Measurements from ENCODE around the gene RPH3AL. TPM values are rescaled to one million over a fixed set of nuclear protein-coding genes. Genes with fewer than 3 reads are reported as not detected.

Gene RPH3AL, protein sequence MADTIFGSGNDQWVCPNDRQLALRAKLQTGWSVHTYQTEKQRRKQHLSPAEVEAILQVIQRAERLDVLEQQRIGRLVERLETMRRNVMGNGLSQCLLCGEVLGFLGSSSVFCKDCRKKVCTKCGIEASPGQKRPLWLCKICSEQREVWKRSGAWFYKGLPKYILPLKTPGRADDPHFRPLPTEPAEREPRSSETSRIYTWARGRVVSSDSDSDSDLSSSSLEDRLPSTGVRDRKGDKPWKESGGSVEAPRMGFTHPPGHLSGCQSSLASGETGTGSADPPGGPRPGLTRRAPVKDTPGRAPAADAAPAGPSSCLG
- total RNA-seq (2014; rRNA removed; shearing (Covaris generic)): 2.5 and 3.1 TPM in 2 replicates

DNA sequence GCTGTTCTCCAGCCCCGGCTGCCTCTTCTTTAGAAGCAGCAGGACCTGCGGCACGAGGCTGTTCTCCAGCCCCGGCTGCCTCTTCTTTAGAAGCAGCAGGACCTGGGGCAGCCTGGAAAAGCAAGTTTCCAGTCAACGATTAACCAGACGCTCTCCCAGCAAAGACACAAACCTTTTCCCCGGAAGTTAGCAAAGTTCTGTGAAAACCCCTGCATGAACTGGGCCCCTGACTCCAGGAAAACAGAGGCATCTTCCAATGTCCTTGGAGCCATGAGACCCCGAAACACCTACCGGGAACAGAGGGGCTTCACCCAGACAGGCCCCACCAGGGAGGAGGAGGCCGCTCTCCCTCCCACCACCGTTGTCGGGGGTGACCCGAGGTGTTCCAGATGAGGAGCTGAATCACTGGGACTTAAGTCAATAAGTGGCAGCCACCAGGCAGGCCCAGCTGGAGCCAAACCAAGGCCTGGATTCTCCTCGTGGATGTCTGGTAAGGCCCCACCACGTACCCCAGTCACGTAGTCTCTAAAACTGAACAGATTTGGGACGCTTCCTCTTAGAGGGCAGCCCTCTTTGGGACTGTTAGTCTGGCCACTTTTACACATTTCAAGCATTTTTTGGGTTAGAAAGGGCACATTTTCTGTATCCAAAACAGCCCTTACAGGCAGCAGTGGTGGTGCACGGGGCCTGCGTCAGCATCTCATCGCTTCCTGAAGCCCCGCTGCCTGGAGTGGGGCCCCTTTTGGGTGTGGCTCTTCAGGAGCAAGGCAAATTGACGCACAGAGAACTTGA, at the start of gene RPH3AL:
Gene RPH3AL, minus strand, starts transcription at position 387 of the 792 bp plus-strand sequence. CDS start 25,264 bp downstream, outside the sequence.
- Histone ChIP-seq H3K4me3 (no peak within 1 kb of the TSS), H3K27ac (no peak within 1 kb of the TSS), H3K9me3 (replicated peaks) (no peaks in the 10 kb centered on the region), H3K4me1 (replicated peaks) (no peaks in the 10 kb centered on the region), H3K27me3 (replicated peaks) (no peaks in the 10 kb centered on the region), H3K36me3 (no peaks in the 10 kb centered on the region)
- DNase-seq (ENCODE audit: low read depth in 1 of 2, low spot score in 2 of 2): no peak

- H3K27me3 ChIP-seq (replicated peaks): no peaks in the 10 kb centered on the region
- no peaks in the 10 kb centered on the region for H3K9me3 ChIP-seq (replicated peaks)
- H3K4me1 ChIP-seq (replicated peaks): no peaks in the 10 kb centered on the region
- no peaks in the 10 kb centered on the region for H3K36me3 ChIP-seq
- DNase-seq (ENCODE audit: low read depth in 1 of 2, low spot score in 2 of 2): no peak
- no peak overlapping the region for H3K27ac ChIP-seq
- H3K4me3 ChIP-seq: no peak overlapping the region
These were observed 47.6 kb upstream of the RPH3AL start for GRCh38 chr17:400257-400656.

GRCh38 chr17:396788-397187, 44.2 kb upstream of the RPH3AL start:
- H3K4me3 ChIP-seq: no peak overlapping the region
- no peaks in the 10 kb centered on the region for H3K4me1 ChIP-seq (replicated peaks)
- H3K36me3 ChIP-seq: no peaks in the 10 kb centered on the region
- no peak overlapping the region for H3K27ac ChIP-seq
- H3K9me3 ChIP-seq (replicated peaks): no peaks in the 10 kb centered on the region
- no peaks in the 10 kb centered on the region for H3K27me3 ChIP-seq (replicated peaks)
- no peak for DNase-seq (ENCODE audit: low read depth in 1 of 2, low spot score in 2 of 2)

DNA sequence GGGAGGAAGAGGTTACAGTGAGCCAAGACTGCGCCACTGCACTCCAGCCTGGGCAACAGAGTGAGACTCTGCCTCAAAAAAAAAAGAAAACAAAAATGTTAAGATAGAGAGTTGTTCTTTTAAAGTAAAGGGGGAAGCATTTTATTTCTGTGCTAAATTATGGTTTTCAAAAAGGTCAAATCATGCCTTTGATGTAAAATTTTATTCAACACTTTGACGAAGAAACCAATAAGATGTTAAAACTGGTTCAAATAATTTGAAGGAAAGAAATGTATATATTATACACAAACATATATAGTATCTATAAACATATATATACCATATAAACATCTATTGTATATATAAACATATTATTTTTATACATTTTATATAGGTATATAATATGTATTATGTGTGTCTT, 43.4 kb upstream of the RPH3AL start:
- no peak for DNase-seq (ENCODE audit: low read depth in 1 of 2, low spot score in 2 of 2)
- Histone ChIP-seq H3K4me1 (replicated peaks) (no peaks in the 10 kb centered on the region), H3K4me3 (no peak overlapping the region), H3K36me3 (no peaks in the 10 kb centered on the region), H3K9me3 (replicated peaks) (no peaks in the 10 kb centered on the region), H3K27me3 (replicated peaks) (no peaks in the 10 kb centered on the region), H3K27ac (no peak overlapping the region)

- no peaks in the 10 kb centered on the region for H3K36me3 ChIP-seq
- H3K9me3 ChIP-seq (replicated peaks): no peaks in the 10 kb centered on the region
- H3K4me1 ChIP-seq (replicated peaks): no peaks in the 10 kb centered on the region
- no peak overlapping the region for H3K4me3 ChIP-seq
- H3K27ac ChIP-seq: no peak overlapping the region
- DNase-seq (ENCODE audit: low read depth in 1 of 2, low spot score in 2 of 2): no peak
- no peaks in the 10 kb centered on the region for H3K27me3 ChIP-seq (replicated peaks)
These were observed 42.6 kb upstream of the RPH3AL start for GRCh38 chr17:395179-395578.

DNA sequence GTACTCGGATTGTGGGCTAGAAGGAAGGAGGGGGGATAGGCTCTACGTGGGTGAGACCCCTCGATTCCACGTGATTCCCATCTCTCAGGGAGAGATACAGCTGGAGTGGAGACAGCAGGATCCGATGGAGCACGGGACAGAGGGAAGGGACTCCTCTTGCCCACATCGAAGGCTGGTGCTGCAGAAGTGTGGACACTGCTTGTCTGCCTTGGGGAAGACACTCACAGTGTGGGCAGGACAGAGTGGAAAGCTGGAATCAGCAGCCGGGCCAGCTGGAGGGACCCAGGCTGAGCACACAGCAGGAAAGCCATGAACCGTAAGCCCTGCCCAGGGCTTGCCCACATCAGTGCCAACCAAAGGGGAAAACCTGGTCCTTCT, 42.1 kb upstream of the RPH3AL start:
- H3K27me3 ChIP-seq (replicated peaks): no peaks in the 10 kb centered on the region
- no peak for DNase-seq (ENCODE audit: low read depth in 1 of 2, low spot score in 2 of 2)
- H3K9me3 ChIP-seq (replicated peaks): no peaks in the 10 kb centered on the region

DNA sequence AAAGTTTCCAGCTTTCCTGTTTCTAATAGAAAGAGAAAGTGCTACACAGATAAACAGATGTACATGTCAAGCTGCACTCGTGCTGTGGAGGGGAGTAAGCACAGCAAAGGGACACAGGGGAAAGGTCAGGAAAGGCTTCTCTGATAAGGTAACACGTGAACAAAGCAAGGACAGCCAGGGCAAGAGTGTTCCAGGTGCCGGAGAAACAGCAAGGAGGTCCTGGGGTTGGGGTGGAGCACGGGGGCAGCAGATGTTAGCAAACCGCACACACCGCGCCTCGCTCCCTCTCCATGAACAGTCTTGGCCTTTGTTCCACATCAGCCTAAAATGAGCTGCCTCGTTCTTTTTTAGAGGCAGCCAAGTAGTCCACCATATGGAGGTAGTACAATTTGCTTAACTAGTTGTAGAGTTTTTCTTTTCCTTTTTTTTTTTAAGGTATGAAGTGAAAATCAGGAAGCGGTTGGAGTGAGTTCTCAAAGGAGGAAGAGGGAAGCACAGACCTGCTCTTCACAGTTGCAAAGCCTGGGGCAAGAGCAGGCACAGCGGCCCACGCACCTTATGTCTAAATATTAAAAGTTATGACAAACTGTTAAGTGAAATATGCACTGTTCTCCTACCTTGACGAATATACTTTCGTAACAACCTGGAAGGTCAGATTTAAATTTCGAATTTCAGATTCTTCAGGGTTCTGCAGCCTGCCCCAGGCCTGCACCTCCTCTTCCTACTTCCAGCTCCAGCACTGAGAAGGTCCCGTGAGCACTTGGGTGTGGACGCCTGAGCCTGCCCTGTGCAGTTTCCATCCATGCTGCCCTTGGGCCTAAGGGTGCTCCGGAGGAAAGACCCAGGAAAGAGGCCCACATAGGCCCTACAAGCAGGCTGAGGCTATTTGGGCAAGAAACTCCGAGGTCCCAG, 41.5 kb upstream of the RPH3AL start:
- Histone ChIP-seq H3K9me3 (replicated peaks) (no peaks in the 10 kb centered on the region), H3K36me3 (no peaks in the 10 kb centered on the region), H3K27ac (no peak overlapping the region), H3K27me3 (replicated peaks) (no peaks in the 10 kb centered on the region), H3K4me1 (replicated peaks) (no peaks in the 10 kb centered on the region), H3K4me3 (no peak overlapping the region)
- no peak for DNase-seq (ENCODE audit: low read depth in 1 of 2, low spot score in 2 of 2)

More for the DNA sequence above, 42.1 kb upstream of the RPH3AL start:
- Histone ChIP-seq H3K27ac (no peak overlapping the region), H3K36me3 (no peaks in the 10 kb centered on the region), H3K4me3 (no peak overlapping the region), H3K4me1 (replicated peaks) (no peaks in the 10 kb centered on the region)

DNA sequence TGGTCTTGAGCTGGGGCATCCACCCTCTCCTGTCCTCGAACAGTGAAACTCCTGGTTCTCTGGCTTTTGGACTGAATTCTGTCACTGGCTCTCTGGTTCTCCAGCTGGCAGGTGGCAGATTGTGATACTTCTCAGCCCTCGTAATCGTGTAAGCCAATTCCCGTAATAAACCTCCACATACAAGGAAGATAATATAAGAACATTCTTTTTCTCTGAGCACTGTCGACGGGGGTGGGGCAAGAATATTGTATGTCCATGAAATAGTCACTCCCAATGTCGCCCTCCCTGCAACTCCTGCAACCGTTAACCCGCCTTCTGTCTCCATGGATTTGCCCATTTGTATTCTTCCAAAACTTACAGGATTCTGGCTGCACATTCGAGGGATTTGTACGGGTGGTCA, 39.2 kb upstream of the RPH3AL start:
- H3K9me3 ChIP-seq (replicated peaks): no peaks in the 10 kb centered on the region
- no peaks in the 10 kb centered on the region for H3K27me3 ChIP-seq (replicated peaks)
- no peak overlapping the region for H3K27ac ChIP-seq
- no peak for DNase-seq (ENCODE audit: low read depth in 1 of 2, low spot score in 2 of 2)
- no peaks in the 10 kb centered on the region for H3K36me3 ChIP-seq
- H3K4me3 ChIP-seq: no peak overlapping the region
- no peaks in the 10 kb centered on the region for H3K4me1 ChIP-seq (replicated peaks)

GRCh38 chr17:390025-390424, 37.4 kb upstream of the RPH3AL start:
- Histone ChIP-seq H3K4me1 (replicated peaks) (peaks cover 9% of the 10 kb centered on the region), H3K9me3 (replicated peaks) (no peaks in the 10 kb centered on the region), H3K27me3 (replicated peaks) (0 out of 2 replicates have a peak, but pooled peaks cover 4% of the 10 kb centered on the region), H3K27ac (no peak overlapping the region), H3K36me3 (no peaks in the 10 kb centered on the region), H3K4me3 (no peak overlapping the region)
- DNase-seq (ENCODE audit: low read depth in 1 of 2, low spot score in 2 of 2): no peak

- no peak overlapping the region for H3K4me3 ChIP-seq
- H3K27me3 ChIP-seq (replicated peaks): 0 out of 2 replicates have a peak, but pooled peaks cover 4% of the 10 kb centered on the region
- DNase-seq (ENCODE audit: low read depth in 1 of 2, low spot score in 2 of 2): no peak
- H3K4me1 ChIP-seq (replicated peaks): peaks cover 9% of the 10 kb centered on the region
- H3K36me3 ChIP-seq: no peaks in the 10 kb centered on the region
- H3K27ac ChIP-seq: no peak overlapping the region
- no peaks in the 10 kb centered on the region for H3K9me3 ChIP-seq (replicated peaks)
These were observed 35.5 kb upstream of the RPH3AL start for GRCh38 chr17:388087-388486.

DNA sequence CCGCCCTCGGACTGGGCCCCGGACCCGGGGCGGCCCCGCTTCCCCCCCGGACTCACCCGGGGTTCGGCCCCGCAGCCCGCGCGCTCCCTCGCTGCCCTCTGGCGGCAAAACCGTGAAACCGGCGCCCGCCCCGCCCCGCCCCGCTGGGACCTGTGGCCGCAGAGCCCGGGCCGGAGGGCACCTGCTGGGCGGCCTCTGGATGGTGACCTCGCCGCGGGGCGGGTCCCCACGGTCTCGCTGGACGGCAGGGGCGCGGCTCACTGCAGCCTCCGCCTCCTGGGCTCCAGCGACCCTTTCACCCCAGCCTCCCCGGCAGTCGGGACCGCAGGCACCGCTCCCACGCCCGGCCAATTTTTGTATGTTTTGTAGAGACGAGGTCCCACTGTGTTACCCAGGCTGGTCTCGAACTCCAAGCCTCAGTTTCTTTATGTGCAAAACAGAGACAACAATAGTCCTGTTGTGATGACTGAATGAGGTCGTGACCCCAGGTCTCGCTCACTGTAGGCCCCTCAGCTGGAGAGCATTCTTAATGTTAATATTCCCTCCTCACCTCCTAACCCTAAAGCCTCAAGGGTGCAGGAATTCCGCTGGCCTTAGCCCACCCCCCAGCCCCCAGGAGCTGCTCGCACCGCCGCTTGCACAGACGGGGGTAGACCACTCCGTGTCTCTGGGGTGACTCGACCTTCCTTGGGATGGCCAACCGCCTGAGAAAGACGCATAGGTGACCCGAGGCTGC, 33.7 kb upstream of the RPH3AL start:
- Histone ChIP-seq H3K9me3 (replicated peaks) (no peaks in the 10 kb centered on the region), H3K4me3 (peak overlapping the region; percentile 40)
- DNase-seq (ENCODE audit: low read depth in 1 of 2, low spot score in 2 of 2): peak; percentile 29 to 61

DNA sequence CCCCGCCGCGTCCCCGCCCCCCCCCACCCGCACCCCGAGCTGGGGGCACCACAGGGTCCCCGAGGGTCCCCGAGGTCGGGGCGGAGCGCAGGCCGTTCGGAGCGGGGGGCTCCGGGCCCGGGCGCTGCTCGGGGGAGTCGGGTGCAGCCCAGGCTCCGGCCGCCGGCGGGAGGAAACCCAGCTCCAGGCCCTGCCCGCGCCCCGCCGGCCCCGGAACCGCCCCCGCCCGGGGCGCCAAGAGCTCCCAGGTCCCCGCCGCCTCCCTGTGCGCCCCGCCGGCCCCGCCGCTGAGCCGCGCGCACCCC, 33.2 kb upstream of the RPH3AL start:
- 0 out of 2 replicates have a peak, but pooled peaks cover 4% of the 10 kb centered on the region for H3K27me3 ChIP-seq (replicated peaks)
- peaks cover 16% of the 10 kb centered on the region for H3K4me1 ChIP-seq (replicated peaks)
- peak overlapping the region; percentile 40 for H3K4me3 ChIP-seq
- H3K36me3 ChIP-seq: no peaks in the 10 kb centered on the region
- H3K27ac ChIP-seq: no peak overlapping the region
- no peak for DNase-seq (ENCODE audit: low read depth in 1 of 2, low spot score in 2 of 2)
- H3K9me3 ChIP-seq (replicated peaks): no peaks in the 10 kb centered on the region

More for the DNA sequence above, 33.7 kb upstream of the RPH3AL start:
- Histone ChIP-seq H3K27ac (no peak overlapping the region), H3K36me3 (no peaks in the 10 kb centered on the region), H3K4me1 (replicated peaks) (peaks cover 16% of the 10 kb centered on the region), H3K27me3 (replicated peaks) (0 out of 2 replicates have a peak, but pooled peaks cover 4% of the 10 kb centered on the region)

GRCh38 chr17:385178-385835, 32.7 kb upstream of the RPH3AL start:
- H3K9me3 ChIP-seq (replicated peaks): no peaks in the 10 kb centered on the region
- no peak overlapping the region for H3K27ac ChIP-seq
- peaks cover 16% of the 10 kb centered on the region for H3K4me1 ChIP-seq (replicated peaks)
- peak overlapping the region; percentile 40 for H3K4me3 ChIP-seq
- no peak for DNase-seq (ENCODE audit: low read depth in 1 of 2, low spot score in 2 of 2)
- H3K36me3 ChIP-seq: no peaks in the 10 kb centered on the region
- 0 out of 2 replicates have a peak, but pooled peaks cover 4% of the 10 kb centered on the region for H3K27me3 ChIP-seq (replicated peaks)

Measured in SJSA1 (cell line).